GM21528 (cell line): Measurements from ENCODE around the gene CD27.
"Not testable (repeated sequence)": the region's sequence is repeated elsewhere in the genome, so short reads cannot be mapped to it uniquely, and the experiment has no call there.

Experiments
- ATAC-seq: cut with Tn5 transposase; IDR thresholded peaks from one replicate; pipeline ENCODE4 v1.9.1; 2021; ENCODE audit warnings: mild to moderate bottlenecking, moderate library complexity; ENCODE audit not compliant: unreplicated experiment, low FRiP score

Gene CD27

GRCh38 chr12:6477601-6478377 is 33.0 kb downstream of the CD27 start:
- not testable (repeated sequence) for ATAC-seq

GRCh38 chr12:6478416-6478815 is 33.7 kb downstream of the CD27 start:
- no peak for ATAC-seq

DNA sequence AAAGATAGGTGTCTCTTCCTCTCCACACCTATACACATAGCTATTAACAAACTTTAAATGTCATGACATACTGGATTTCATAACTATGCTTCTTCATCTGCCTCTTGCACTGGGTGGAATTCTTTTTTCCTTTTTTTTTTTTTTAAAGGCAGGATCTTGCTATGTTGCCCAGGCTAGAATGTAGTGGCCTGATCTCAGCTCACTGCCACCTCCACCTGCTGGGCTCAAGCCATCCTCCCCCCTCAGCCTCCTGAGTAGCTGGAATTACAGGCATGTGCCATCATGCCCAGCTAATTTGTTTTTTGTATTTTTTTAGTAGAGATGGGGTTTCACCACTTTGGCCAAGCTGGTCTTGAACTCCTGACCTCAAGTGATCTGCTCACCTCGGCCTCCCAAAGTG is 43.5 kb downstream of the CD27 start:
- no peak for ATAC-seq

- ATAC-seq, result no peak
These were observed 44.7 kb downstream of the CD27 start for GRCh38 chr12:6489449-6489848.

- ATAC-seq, result not testable (repeated sequence)
These were observed 45.9 kb downstream of the CD27 start for GRCh38 chr12:6490673-6491072.

DNA sequence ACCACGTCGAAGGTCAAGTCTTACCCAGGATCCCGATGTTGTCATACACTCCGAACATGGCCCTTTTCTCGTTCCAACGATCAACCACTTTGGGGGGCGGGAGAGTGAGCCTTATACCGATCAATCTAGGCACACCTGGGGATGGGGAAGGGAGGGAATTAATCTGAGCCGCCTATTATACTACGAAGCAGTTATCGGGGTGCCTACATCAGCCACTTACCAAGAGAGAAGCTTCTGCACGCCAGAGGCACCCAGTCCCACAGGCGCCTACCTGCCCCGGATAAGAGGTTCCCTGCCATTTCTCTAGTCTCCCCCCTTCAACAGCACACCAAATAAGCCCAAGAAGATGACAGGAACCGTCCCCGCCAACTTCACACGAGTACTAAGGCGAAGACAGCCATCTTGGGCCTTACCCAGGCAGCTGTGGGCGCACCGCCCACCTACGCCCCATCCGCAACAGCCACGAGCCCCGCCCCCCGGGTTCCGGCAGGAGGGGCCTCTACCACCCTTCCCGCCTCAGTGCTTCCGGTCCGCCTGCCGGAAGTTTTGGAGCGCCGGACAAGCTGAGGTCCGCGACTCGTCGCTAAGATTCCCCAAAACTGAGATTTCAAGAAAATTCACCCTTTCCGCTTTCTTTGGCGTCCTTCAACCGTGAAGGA is 48.2 kb downstream of the CD27 start, which contains the start of gene MRPL51:
TSS of gene MRPL51 (minus strand) at position 425 of the 659 bp plus-strand sequence. CDS start at position 299, 126 bp downstream.
- peak; percentile 69 for ATAC-seq

DNA sequence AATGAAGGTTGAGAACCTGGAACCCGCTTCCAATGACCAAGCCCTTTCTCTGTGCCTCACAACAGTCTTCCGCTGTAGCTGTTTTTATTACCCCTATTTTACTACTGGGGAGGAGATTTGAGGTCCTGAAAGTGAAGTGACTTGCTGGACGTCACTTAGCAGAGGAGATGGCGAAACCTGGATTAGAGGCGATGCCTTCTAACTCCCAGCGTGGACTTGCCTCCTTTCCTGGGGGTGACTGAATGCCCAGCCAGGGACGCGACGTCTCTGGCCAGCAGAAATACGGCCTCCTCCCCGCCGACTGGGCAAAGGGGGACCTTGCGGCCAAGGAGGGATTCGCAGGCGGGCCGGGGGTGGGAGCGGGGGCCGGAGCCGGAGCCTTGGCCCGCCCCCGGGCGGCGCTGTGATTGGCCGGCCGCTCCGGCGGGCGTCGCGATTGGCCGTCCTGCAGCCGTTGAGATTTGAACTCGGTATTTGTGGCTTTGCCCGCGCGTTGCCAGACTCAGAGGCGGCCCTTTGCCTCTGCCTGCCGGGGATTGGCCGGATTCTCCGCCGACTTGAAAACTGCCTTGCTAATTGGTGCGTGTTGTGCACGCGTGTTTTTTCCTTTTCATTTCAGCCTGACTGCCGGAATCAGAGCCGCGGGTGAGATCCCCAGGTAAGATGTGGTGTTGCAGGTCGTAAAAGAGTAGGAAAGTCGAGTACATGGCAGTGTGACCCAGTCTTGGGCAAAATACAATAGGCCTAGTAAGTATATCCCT is 48.9 kb downstream of the CD27 start, which contains the start of gene NCAPD2:
TSS of gene NCAPD2 (plus strand) at position 606 of the 761 bp plus-strand sequence. CDS start 997 bp downstream, outside the sequence.
- peak; percentile 83 for ATAC-seq

DNA sequence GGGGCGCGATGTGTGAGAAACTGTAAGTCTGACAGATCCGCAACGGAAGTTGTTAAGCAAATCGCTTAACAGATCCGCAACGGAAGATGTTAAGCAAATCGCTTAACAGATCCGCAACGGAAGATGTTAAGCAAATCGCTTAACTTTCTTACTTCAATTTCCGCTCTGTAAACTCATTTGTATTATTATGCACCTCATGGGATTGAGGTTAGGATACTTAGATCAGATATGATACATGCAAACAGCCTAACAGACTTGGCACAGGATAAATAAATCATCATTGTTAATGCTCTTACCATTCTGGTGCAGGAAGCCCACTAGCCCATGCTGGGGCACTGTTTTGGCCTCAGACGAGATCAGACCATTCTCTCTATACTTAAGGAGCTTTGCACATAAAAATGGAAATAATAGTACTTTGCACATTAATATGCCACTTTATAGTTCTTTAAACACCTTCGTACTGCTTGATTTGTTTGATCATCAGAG is 49.5 kb downstream of the CD27 start:
- no peak for ATAC-seq

DNA sequence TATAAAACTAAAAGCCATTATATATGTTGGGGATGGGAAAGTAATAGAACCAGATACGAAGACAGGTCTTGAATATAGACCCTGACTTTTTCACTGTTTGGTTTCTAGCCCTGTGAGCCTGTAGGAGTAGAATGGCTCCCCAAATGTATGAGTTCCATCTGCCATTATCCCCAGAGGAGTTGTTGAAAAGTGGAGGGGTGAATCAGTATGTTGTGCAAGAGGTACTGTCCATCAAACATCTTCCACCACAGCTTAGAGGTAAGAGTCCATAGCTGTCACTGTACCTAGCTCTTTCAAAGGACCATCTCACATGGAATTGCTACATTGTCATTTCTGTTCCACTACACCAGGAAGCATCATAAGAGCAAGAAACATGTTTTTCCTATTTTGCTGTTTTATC is 50.2 kb downstream of the CD27 start:
- no peak for ATAC-seq

- ATAC-seq, result not testable (repeated sequence)
These were observed 52.5 kb downstream of the CD27 start for GRCh38 chr12:6497291-6497690.

- ATAC-seq, result no peak
These were observed 55.7 kb downstream of the CD27 start for GRCh38 chr12:6500466-6500865.
